GM12865 (cell line): ENCODE results near the gene HLA-DMB.
A peak's percentile ranks its signal among the peaks of the same experiment; 100 is the strongest.

Experiments
- DNase-seq: peaks from one replicate; pipeline ENCODE4 v3.0.0; 2010; ENCODE audit warnings: low read depth
- H3K4me3 ChIP-seq: 2 replicates; pipeline ENCODE4 v1.5.1; 2011; ENCODE audit warnings: mild to moderate bottlenecking, low read depth, low read length, control low read depth
- TF ChIP-seq, protein P1 (sequence below): IDR thresholded peaks from 2 replicates; pipeline ENCODE4 v1.5.1; 2011; ENCODE audit warnings: low read length, control low read depth, low read depth, inconsistent platforms; ENCODE audit not compliant: insufficient read depth; ENCODE audit errors: missing control alignments

The HLA-DMB gene

DNA sequence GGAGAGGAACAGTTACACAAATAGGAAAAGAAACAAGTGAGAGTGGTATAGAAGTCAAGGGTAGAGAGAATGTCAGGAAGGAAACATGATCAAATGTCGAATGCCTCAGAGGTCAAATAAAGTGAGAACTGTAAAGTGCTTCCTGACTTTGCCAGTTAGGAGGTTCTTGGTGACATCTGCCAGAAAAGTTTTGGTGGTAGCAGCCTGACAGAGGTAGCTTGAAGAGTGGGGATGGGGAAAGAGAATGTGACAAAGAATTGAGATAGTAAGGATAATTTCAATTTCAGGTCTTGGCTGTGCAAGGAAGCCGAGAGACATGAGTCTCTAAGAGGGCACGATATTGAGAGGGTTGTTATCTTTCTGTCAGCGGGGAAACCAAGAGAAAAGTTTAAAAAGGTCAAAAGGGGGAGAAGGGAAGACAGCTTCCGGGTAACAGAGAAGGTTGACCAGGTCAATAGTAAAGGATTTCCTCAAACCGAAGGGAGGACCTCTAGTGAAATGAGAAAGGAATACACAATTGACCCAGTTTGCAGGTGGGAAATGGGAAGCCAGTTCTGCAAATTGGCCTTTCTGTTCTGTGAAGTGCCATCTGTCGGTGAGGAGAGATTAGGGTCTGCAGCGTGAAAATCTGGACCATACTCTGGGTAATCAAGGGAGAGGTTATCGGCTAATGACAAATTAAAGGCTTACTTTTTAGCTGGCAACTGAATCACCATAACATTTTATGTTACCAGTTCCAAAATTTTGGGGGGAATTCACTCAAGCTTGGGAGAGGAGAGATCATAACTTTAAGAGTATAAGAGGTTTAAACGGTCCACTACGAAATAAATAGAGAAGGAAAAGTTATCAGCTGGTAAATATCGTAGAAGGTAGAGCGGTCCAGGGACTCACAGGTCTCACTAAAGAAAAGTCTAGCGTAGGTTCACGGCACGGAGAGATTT, 26.6 kb upstream of the HLA-DMB start:
- peak; percentile 79 for DNase-seq

DNA sequence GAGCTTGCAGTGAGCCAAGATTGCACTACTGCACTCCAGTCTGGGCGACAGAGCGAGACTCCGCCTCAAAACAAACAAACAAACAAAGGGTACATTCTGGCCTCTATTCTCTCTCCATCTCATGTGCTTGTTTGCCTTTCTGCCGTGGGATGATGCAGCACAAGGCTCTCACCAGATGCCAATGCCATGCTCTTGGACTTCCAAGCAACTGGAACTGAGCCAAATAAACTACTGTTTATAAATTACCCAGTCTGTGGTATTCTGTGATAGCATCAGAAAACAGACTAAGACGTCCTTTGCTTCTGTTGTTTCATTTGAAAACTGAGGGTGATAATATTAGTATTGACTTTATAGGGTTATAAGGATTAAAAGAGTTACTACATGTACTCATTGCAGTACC, 23.9 kb upstream of the HLA-DMB start:
- H3K4me3 ChIP-seq, result no peak overlapping the region
- TF ChIP-seq, protein P1, sequence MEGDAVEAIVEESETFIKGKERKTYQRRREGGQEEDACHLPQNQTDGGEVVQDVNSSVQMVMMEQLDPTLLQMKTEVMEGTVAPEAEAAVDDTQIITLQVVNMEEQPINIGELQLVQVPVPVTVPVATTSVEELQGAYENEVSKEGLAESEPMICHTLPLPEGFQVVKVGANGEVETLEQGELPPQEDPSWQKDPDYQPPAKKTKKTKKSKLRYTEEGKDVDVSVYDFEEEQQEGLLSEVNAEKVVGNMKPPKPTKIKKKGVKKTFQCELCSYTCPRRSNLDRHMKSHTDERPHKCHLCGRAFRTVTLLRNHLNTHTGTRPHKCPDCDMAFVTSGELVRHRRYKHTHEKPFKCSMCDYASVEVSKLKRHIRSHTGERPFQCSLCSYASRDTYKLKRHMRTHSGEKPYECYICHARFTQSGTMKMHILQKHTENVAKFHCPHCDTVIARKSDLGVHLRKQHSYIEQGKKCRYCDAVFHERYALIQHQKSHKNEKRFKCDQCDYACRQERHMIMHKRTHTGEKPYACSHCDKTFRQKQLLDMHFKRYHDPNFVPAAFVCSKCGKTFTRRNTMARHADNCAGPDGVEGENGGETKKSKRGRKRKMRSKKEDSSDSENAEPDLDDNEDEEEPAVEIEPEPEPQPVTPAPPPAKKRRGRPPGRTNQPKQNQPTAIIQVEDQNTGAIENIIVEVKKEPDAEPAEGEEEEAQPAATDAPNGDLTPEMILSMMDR, result no peak
- DNase-seq, result no peak

More for the DNA sequence above, 26.6 kb upstream of the HLA-DMB start:
- TF ChIP-seq, protein P1, result peak; percentile 58
- peak overlapping the region; percentile 87 for H3K4me3 ChIP-seq

DNA sequence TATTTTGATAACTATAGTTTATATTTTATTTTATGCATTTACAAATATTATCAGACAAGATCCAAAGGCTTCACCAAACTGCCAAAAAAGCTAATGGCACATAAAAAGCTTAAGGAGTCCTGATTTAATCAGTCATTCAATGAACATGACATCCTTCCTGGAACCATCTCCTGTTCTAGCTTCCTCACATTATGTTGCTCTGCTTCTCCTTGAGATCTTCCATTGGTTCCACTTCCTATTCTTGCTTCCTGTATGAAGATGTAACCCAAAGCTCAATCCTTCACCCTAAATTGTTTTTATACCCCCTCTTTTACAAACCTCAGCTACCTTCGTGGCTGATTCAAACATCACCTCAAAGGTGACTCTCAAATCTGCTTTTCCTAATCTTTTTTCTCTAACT, 23.0 kb upstream of the HLA-DMB start:
- TF ChIP-seq, protein P1, result no peak
- DNase-seq, result no peak
- no peak overlapping the region for H3K4me3 ChIP-seq

DNA sequence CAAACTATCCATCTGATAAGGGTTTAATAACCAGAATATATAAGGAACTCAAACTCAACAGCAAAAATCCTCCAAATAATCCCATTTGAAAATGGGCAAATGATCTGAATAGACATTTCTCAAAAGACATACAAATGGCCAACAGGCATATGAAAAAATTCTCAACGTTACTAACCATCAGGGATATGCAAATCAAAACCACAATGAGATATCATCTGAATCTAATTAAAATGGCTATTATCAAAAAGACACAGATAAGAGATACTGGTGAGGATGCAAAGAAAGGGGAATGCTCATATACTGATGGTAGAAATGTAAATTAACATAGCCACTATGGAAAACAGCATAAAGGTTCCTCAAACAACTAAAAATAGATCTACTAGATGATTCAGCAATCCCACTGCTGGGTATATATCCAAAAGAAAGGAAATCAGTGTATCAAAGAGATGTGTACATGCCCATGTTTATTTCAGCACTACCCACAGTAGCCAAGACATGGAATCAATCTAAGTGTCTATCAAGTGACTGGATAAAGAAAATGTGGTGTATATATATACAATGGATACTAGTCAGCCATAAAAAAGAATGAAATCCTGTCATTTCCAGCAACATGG, 21.5 kb upstream of the HLA-DMB start:
- TF ChIP-seq, protein P1, result no peak
- H3K4me3 ChIP-seq, result no peak overlapping the region
- DNase-seq, result no peak

DNA sequence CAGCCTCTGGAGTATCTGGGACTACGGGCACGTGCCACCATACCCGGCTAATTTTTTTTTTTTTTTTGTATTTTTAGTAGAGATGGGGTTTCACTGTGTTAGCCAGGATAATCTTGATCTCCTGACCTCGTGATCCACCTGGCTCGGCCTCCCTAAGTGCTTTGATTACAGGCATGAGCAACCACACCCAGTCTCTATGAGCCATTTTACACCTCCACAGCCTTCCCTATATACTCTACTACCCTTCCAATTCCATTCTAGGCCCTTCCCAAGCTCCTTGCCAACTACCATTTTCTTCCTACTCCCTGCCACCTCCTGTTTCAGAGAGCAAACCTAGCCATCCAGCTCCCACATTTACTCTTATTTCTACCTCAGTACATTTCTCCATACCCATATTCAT, 19.7 kb upstream of the HLA-DMB start:
- TF ChIP-seq, protein P1, result no peak
- H3K4me3 ChIP-seq, result no peak overlapping the region
- no peak for DNase-seq

DNA sequence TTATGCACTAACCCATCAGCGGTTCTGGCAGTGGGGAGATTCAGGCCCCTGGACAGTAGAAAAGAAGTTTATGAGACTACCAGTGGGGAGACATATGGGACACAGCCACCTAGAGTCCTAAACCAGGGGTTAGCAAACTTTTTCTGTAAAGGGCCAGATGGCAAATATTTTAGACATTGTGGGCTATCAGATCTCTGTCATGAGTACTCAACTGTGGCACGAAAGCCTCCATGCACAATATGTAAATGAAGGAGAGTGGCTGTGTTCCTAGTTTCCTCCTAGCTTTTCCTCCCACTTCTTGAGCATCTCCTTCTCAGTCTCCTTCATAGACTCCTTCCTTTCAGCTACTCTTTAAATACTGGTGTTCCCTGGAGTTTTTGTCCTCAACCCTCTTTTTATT, 15.3 kb upstream of the HLA-DMB start:
- no peak for DNase-seq
- H3K4me3 ChIP-seq, result no peak overlapping the region
- TF ChIP-seq, protein P1, result no peak
